GM18873 (cell line): Measurements from ENCODE around the gene ITPR1.

Experiments used
- ATAC-seq: cut with Tn5 transposase; IDR thresholded peaks from one replicate; pipeline ENCODE4 v1.9.1; 2021; ENCODE audit warnings: mild to moderate bottlenecking, moderate library complexity, moderate number of reproducible peaks; ENCODE audit not compliant: unreplicated experiment, low FRiP score

The ITPR1 gene

GRCh38 chr3:4766263-4766662 is 273.1 kb downstream of the ITPR1 start:
- ATAC-seq, result no peak

GRCh38 chr3:4766716-4767499 is 273.8 kb downstream of the ITPR1 start:
- no peak for ATAC-seq

GRCh38 chr3:4768021-4768420 is 274.9 kb downstream of the ITPR1 start:
- ATAC-seq, result no peak

GRCh38 chr3:4768521-4768920 is 275.4 kb downstream of the ITPR1 start:
- no peak for ATAC-seq

- ATAC-seq, result no peak
These were observed 277.4 kb downstream of the ITPR1 start for GRCh38 chr3:4770561-4770960.

GRCh38 chr3:4771243-4771642 is 278.1 kb downstream of the ITPR1 start:
- no peak for ATAC-seq

GRCh38 chr3:4772171-4772804 is 279.1 kb downstream of the ITPR1 start:
- no peak for ATAC-seq

- no peak for ATAC-seq
These were observed 279.7 kb downstream of the ITPR1 start for GRCh38 chr3:4772858-4773257.

GRCh38 chr3:4773583-4773982 is 280.4 kb downstream of the ITPR1 start:
- no peak for ATAC-seq

GRCh38 chr3:4774531-4774930 is 281.4 kb downstream of the ITPR1 start:
- ATAC-seq, result no peak

GRCh38 chr3:4776399-4776979 is 283.3 kb downstream of the ITPR1 start:
- peak; percentile 13 for ATAC-seq

GRCh38 chr3:4776980-4777581 is 283.9 kb downstream of the ITPR1 start:
- ATAC-seq, result peak; percentile 88

GRCh38 chr3:4778119-4778518 is 285.0 kb downstream of the ITPR1 start:
- ATAC-seq, result no peak

GRCh38 chr3:4778740-4779139 is 285.6 kb downstream of the ITPR1 start:
- ATAC-seq, result no peak

GRCh38 chr3:4780545-4780957 is 287.4 kb downstream of the ITPR1 start:
- no peak for ATAC-seq

- no peak for ATAC-seq
These were observed 288.9 kb downstream of the ITPR1 start for GRCh38 chr3:4782095-4782494.

- ATAC-seq, result no peak
These were observed 292.4 kb downstream of the ITPR1 start for GRCh38 chr3:4785551-4785950.

GRCh38 chr3:4786431-4786830 is 293.3 kb downstream of the ITPR1 start:
- ATAC-seq, result no peak

- ATAC-seq, result no peak
These were observed 298.2 kb downstream of the ITPR1 start for GRCh38 chr3:4791358-4791757.

GRCh38 chr3:4793311-4793710 is 300.2 kb downstream of the ITPR1 start:
- ATAC-seq, result no peak

GRCh38 chr3:4794331-4794730 is 301.2 kb downstream of the ITPR1 start:
- no peak for ATAC-seq
